ENCODE measurements around the gene OLFM3. TPM values are rescaled to one million over a fixed set of nuclear protein-coding genes. Genes with fewer than 3 reads are reported as not detected.

OLFM3 gene
- total RNA-seq, 1 experiment from 2014 or later, result not detected

GRCh38 chr1:101914473-101915242, 82.1 kb downstream of the OLFM3 start:
- ChIA-PET POLR2A (no interaction called here), RAD21 (ENCODE audit: low non-redundant PET in 1 of 2, low total read pairs in 2 of 2, uncharacterized antibody in 2 of 2, unreplicated experiment in 2 of 2) (no interaction called here), CTCF (no interaction called here)
- Histone ChIP-seq H3K4me3 (replicated peaks in 1 of 2; ENCODE audit: low read depth in 1 of 2, low read length in 2 of 2) (no peak overlapping the region), H2AFZ (ENCODE audit: low read depth, low read length, poor library complexity, severe bottlenecking) (no peak overlapping the region), H3K36me3 (ENCODE audit: control insufficient read depth in 1 of 2, insufficient read depth in 2 of 2, low read length in 2 of 2) (no peaks in the 10 kb centered on the region), H3K9me3 (ENCODE audit: control insufficient read depth in 1 of 2, insufficient read depth in 1 of 2, low read depth in 1 of 2, low read length in 2 of 2) (no peaks in the 10 kb centered on the region), H3K27me3 (ENCODE audit: insufficient read depth, low read length) (no peaks in the 10 kb centered on the region), H3K27ac (ENCODE audit: low read depth, low read length) (no peak overlapping the region), H3K9me2 (ENCODE audit: insufficient read depth) (no peaks in the 10 kb centered on the region), H4K20me1 (ENCODE audit: insufficient read depth) (no peaks in the 10 kb centered on the region), H3K4me2 (ENCODE audit: low read length) (no peak overlapping the region), H3K9ac (ENCODE audit: low read length) (no peak overlapping the region), H3K79me2 (ENCODE audit: insufficient read depth, low read length) (no peaks in the 10 kb centered on the region), H3K4me1 (ENCODE audit: control insufficient read depth in 1 of 2, insufficient read depth in 2 of 2, low read length in 2 of 2) (no peaks in the 10 kb centered on the region)
- no peak for DNase-seq (ENCODE audit: low read depth, low spot score)
- no TSS peak for BruUV-seq (replicated peaks)
- ATAC-seq, result no peak
- TF ChIP-seq POLR2A (IDR thresholded peaks at IDR 0.05; ENCODE audit: borderline replicate concordance, extremely low read depth, insufficient read depth, insufficient read length), result no peak
- no peak for TF ChIP-seq YY1 (IDR thresholded peaks at IDR 0.05; ENCODE audit: extremely low read depth, insufficient replicate concordance, low read depth, low read length)
- TF ChIP-seq CTCF (IDR thresholded peaks at IDR 0.05 in 2 of 3, conservative IDR thresholded peaks at IDR 0.05 in 1 of 3; ENCODE audit: borderline replicate concordance in 1 of 3, insufficient read depth in 1 of 3, low read depth in 2 of 3, low read length in 2 of 3), result no peak
- no peak for TF ChIP-seq ELF1 (IDR thresholded peaks at IDR 0.05; ENCODE audit: borderline replicate concordance, low read depth)
- no peak for TF ChIP-seq ZFX (IDR thresholded peaks at IDR 0.05)
- TF ChIP-seq MAX (IDR thresholded peaks at IDR 0.05), result no peak
- TF ChIP-seq SIN3A (IDR thresholded peaks at IDR 0.05; ENCODE audit: low read depth), result no peak
- TF ChIP-seq EZH2 (IDR thresholded peaks at IDR 0.05), result no peak
- no peak for TF ChIP-seq RAD21 (IDR thresholded peaks at IDR 0.05; ENCODE audit: low read depth)
- TF ChIP-seq SRF (IDR thresholded peaks at IDR 0.05; ENCODE audit: low read depth), result no peak
- no peak for TF ChIP-seq FOSL1 (IDR thresholded peaks at IDR 0.05; ENCODE audit: low read depth)
- TF ChIP-seq ZNF274 (IDR thresholded peaks at IDR 0.05; ENCODE audit: low read depth, low read length), result no peak
- no peak for TF ChIP-seq POLR2AphosphoS5 (IDR thresholded peaks at IDR 0.05; ENCODE audit: low read depth, low read length)
- TF ChIP-seq EGR1 (IDR thresholded peaks at IDR 0.05; ENCODE audit: low read depth), result no peak
- no peak for TF ChIP-seq CEBPB (IDR thresholded peaks at IDR 0.05; ENCODE audit: low read depth)
- TF ChIP-seq CBX3 (IDR thresholded peaks at IDR 0.05; ENCODE audit: low read depth), result no peak
- TF ChIP-seq REST (IDR thresholded peaks at IDR 0.05; ENCODE audit: low read depth), result no peak
- intact Hi-C loops (cut with micrococcal nuclease), result no loop called here
